Esophagus muscularis mucosa (tissue), 4 donors: ENCODE measurements around the gene SH3BP4. TPM values are rescaled to one million over a fixed set of nuclear protein-coding genes. Genes with fewer than 3 reads are reported as not detected.

Source experiments
- DNase-seq: peaks from one replicate; pipeline ENCODE4 v3.0.0-alpha.2; 2017; ENCODE audit errors: extremely low spot score
- H3K27ac ChIP-seq, 4 donors: fragments of 200-600 bp; sonication (generic); replicated peaks in 1 of 4; 1 replicate in 3 of 4; 2 replicates in 1 of 4; pipeline ENCODE4 v1.5.1; 2016 to 2019; ENCODE audit warnings: mild to moderate bottlenecking in 1 of 4
- H3K27me3 ChIP-seq, 4 donors: fragments of 200-600 bp; sonication (generic); one replicate each; pipeline versions ENCODE4 v1.5.1 to v1.6.0; 2016 to 2019
- H3K36me3 ChIP-seq, 4 donors: fragments of 200-600 bp; sonication (generic); one replicate each; pipeline ENCODE4 v1.5.1; 2016 to 2019
- H3K4me1 ChIP-seq, 4 donors: fragments of 200-600 bp; sonication (generic); one replicate each; pipeline ENCODE4 v1.5.1; 2016 to 2019
- H3K4me3 ChIP-seq, 4 donors: fragments of 200-600 bp; sonication (generic); 1 replicate in 2 of 4; 2 replicates in 2 of 4; pipeline ENCODE4 v1.5.1; 2016 to 2019; ENCODE audit warnings: mild to moderate bottlenecking in 4 of 4, moderate library complexity in 1 of 4
- H3K9me3 ChIP-seq, 4 donors: fragments of 200-600 bp; sonication (generic); 1 replicate in 3 of 4; 2 replicates in 1 of 4; pipeline ENCODE4 v1.5.1; 2016 to 2019
- CTCF ChIP-seq, 3 experiments: fragments of 200-600 bp in 2 of 3; fragments of 450-650 bp in 1 of 3; sonication (generic) in 2 of 3; IDR thresholded peaks; one replicate each; pipeline ENCODE4 v1.5.1; 2017 to 2019; ENCODE audit warnings: antibody characterized with exemption in 3 of 3, mild to moderate bottlenecking in 2 of 3, moderate library complexity in 1 of 3
- EP300 ChIP-seq: sonication (generic); formaldehyde crosslinking; IDR thresholded peaks from one replicate; pipeline ENCODE4 v1.6.1; 2017; ENCODE audit warnings: antibody characterized with exemption
- POLR2A ChIP-seq: fragments of 450-650 bp; IDR thresholded peaks from one replicate; pipeline ENCODE4 v1.6.1; 2017; ENCODE audit warnings: antibody characterized with exemption, moderate library complexity, mild to moderate bottlenecking, low read depth
- POLR2AphosphoS5 ChIP-seq, 2 donors: sonication (generic); formaldehyde crosslinking; IDR thresholded peaks; one replicate each; pipeline ENCODE4 v1.6.1; 2017; ENCODE audit warnings: antibody characterized with exemption in 2 of 2
- WGBS: methylation state at CpG from one replicate; pipeline ENCODE4 v1.1.5; 2018; 5-methylcytosine and 5-hydroxymethylcytosine counted together
- intact Hi-C: fragments of 100-400 bp; cut with DNase I; formaldehyde crosslinking; loops from one replicate; pipeline ENCODE4 v1.15.1; 2023
- total RNA-seq, 4 donors: library from RNA; depleted of rRNA; stranded (reverse); fragments of >200 nt; gene quantifications; one replicate each; pipeline versions ENCODE4 v1.1.0 to v1.2.1, GENCODE V29; 2016

SH3BP4 gene
- total RNA-seq, 4 donors from 2014 or later: 25.3 to 63.1 (median 48.4) TPM

- Histone ChIP-seq H3K4me3 (no peak overlapping the region), H3K4me1 (peaks cover 0 to 42% (median 17%) of the 10 kb centered on the region in 4 donors), H3K9me3 (no peaks in the 10 kb centered on the region), H3K27ac (no peak overlapping the region), H3K27me3 (no peaks in the 10 kb centered on the region), H3K36me3 (no peaks in the 10 kb centered on the region)
- TF ChIP-seq CTCF (IDR thresholded peaks at IDR 0.05): no peak
- no peak for TF ChIP-seq POLR2A
- no peak for TF ChIP-seq POLR2AphosphoS5 (IDR thresholded peaks at IDR 0.05)
- no peak for TF ChIP-seq EP300
- intact Hi-C loops: no loop called here
- DNase-seq: no peak
- whole genome bisulfite sequencing: 75% methylated on average over 4 of the region's 4 CpGs
Observed at GRCh38 chr2:235066895-235067294, 115.1 kb downstream of the SH3BP4 start.

DNA sequence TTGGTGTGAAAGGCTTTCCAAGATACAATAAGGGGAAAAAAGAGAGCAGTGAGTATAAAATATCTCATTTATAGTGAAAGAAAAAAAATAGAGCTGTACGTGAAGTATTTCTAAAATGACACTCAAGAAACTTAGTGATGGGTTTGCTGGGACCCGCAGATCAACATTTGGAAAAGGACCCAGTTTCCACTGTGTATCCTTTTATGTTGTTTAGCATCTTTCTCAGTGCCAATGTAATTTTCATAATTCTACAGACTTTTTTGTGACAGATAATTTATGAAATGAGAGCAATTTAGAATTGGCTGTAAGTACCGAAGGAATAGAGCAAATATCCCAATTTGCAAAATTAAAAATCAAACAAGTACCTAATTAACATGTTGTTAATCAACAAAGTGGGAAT, 116.9 kb downstream of the SH3BP4 start:
- no peaks in the 10 kb centered on the region for H3K9me3 ChIP-seq
- WGBS: 96% methylated on average over 3 of the region's 3 CpGs
- TF ChIP-seq POLR2AphosphoS5 (IDR thresholded peaks at IDR 0.05) (no peak), CTCF (IDR thresholded peaks at IDR 0.05) (no peak), EP300 (no peak), POLR2A (no peak)
- H3K4me3 ChIP-seq: no peak overlapping the region
- no peaks in the 10 kb centered on the region for H3K27me3 ChIP-seq
- H3K4me1 ChIP-seq: peaks cover 0 to 33% (median 9%) of the 10 kb centered on the region in 4 donors
- no peaks in the 10 kb centered on the region for H3K36me3 ChIP-seq
- DNase-seq: no peak
- intact Hi-C loops: no loop called here
- H3K27ac ChIP-seq: no peak overlapping the region

DNA sequence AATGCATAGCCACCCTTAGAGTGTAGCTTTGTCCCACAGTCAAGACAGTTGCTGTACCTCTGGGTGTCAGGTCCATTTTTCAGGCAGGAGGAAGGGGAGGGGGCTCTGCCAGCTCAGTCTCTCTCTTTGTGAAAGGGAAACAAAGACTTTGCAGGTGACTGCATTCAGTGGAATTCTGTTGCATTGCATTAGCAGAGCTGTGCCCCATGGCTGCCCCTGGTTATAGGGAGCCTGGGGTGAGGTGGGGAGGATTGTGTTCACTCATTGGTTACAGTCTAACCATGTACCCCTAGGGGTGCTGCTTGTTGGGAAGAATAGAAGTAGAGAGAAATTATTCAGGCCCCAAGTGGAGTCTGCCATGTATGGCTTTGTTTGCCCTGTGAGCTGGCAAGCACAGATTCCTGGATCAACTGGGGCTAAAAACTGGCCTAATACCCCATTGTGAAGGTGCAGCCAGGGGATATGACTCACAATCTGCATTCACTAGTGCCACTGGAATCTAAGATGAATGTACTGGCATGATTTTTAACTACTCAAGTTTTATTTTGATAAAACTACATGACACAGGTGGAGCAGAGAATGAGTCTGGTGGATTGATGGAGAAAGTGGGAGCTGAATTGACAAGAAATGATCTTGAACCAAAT, 118.4 kb downstream of the SH3BP4 start:
- TF ChIP-seq POLR2AphosphoS5 (IDR thresholded peaks at IDR 0.05): no peak
- no peak for TF ChIP-seq CTCF (IDR thresholded peaks at IDR 0.05)
- TF ChIP-seq POLR2A: no peak
- TF ChIP-seq EP300: no peak
- Histone ChIP-seq H3K9me3 (no peaks in the 10 kb centered on the region), H3K4me1 (peaks cover 0 to 24% (median 5%) of the 10 kb centered on the region in 4 donors), H3K27ac (no peak overlapping the region), H3K27me3 (no peaks in the 10 kb centered on the region), H3K36me3 (no peaks in the 10 kb centered on the region), H3K4me3 (no peak overlapping the region)
- intact Hi-C loops: no loop called here
- no peak for DNase-seq

DNA sequence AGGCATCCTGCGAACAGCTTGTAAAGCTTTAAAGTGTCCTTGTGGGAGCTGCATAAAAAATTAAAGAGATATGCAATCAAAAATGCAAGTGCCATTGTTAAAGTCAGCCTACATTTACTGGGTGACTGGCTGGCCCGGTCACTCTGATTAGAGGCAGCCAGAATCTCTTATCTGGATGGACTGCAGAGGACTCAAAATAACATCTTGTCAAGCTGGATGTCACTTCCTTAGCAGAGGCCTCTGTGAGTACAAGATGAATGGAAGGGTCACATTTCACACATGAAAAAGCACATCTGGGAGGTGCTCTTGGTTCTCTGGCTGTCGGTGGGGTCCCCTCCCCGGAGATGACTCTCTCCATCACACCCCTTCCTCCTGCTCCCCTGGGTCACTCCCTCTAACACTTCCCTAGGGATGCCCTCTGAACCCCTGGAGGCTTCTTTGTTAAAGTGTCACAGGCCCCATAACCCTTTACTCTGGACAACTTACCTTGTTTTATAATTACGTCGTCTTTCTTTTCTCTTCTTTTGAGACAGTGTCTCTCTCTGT, 122.1 kb downstream of the SH3BP4 start:
- Histone ChIP-seq H3K36me3 (no peaks in the 10 kb centered on the region), H3K27me3 (no peaks in the 10 kb centered on the region), H3K4me3 (no peak overlapping the region), H3K4me1 (peaks cover 0 to 13% (median 2%) of the 10 kb centered on the region in 4 donors), H3K9me3 (no peaks in the 10 kb centered on the region), H3K27ac (no peak overlapping the region)
- TF ChIP-seq POLR2AphosphoS5 (IDR thresholded peaks at IDR 0.05) (no peak), EP300 (no peak), CTCF (IDR thresholded peaks at IDR 0.05) (no peak), POLR2A (no peak)
- DNase-seq: no peak
- intact Hi-C loops: no loop called here
- 71% methylated on average over 6 of the region's 6 CpGs for WGBS
